Hypothalamus (tissue), 51 donors: ENCODE measurements around the gene SEC16A.
"Not testable (repeated sequence)": the region's sequence is repeated elsewhere in the genome, so short reads cannot be mapped to it uniquely, and the experiment has no call there.

Source experiments
- DNase-seq, 51 donors: peaks; one replicate each; lab custom pipeline; 2025; lab: John Stamatoyannopoulos, UW

Gene SEC16A

DNA sequence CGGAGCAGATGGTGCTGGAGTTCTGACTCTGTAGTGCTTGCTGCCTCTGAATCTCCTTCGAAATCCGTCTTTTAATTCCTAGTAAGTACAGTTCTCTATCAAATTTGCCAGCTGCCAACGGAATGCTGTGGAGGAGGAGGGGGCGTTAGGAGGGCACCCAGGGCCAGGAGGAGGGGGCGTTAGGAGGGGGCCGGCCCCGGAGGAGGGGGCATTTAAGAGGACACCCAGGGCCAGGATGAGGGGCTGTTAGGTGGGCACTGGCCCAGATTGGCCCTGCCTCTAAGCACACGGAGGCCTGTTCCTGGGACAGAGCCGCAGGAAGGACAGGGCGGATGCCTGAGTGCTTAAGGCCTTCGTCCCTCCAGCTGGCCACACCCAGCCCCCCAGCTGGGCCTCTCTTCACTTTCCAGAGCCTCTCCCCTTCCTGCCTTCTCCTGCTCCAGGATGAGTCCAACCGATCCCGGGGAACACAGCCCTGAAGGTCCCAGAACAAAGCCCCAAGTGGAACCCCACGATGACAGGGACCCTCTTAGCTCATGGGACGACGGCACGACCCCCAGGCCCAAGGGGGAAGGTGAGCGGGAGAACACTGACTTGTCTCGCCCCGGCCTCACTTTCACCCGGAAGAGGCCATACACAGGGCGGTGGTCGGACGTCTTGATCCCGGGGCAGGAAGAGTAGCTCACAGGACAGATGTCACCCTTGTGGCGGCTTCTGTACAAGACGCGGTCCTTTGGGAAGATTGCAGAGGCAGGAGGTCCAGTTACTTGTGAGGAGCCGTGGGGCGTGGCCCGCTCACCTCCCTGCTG, 53.0 kb downstream of the SEC16A start:
- no peak for DNase-seq

DNA sequence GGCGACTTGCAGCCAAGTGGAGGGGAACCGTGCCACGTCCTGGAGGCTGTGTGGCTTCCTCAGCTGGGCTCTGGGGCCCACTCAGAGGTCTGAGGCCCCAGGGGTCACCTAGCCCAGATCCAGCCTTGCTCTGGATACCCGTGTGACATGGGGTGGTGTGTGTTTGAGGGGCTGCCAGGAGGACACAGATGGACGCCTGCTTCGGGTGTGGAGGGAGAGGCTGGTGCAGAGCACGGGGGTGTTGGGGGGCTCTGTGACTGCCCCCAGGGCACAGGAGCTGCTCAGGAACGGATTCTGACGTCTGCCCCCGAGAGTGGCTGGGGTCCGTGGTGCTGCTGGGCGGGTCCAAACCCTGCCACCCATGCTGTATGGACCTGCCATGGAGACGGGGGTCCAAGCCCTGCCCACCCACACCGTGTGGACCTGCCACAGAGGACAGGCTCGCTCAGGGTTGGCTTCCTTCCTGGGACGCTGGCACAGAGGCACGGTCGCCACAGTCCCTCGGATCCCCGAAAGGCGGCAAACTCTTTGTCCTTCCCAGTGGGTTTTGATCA, 53.7 kb downstream of the SEC16A start:
- no peak for DNase-seq

DNA sequence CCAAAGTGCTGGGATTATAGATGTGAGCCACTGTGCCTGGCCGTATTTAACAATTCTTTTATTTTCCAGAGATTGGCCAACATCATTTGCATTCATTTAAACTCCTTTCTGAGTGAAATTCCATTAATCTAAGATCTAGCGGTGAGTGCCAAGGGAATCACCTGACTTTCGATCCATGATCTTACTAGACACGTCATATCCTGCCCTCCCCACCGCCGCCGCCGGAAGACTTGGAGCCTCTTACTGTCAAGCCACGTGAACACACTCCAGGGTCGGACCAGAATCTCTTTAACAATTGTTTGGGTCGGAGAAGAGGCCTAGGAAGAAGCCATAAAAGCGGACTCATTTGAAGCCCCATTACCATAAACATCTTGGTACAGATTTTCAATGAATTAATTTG, 56.1 kb downstream of the SEC16A start:
- DNase-seq: no peak

DNA sequence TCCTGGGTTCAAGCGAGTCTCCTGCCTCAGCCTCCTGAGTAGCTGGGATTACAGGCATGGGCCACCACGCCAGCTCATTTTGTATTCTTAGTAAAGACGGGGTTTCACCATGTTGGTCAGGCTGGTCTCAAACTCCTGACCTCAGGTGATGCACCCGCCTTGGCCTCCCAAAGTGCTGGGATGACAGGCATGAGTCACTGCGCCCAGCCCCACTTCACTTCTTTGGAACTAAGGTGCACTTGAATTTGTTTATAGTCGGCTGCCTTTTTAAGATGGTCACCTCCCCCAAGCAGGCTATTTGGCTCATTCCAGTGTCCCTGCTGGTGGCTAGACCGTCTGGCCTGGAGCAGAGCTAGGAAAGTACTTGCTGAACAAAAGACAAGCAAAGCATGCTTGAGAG, 57.5 kb downstream of the SEC16A start:
- not testable (repeated sequence) for DNase-seq

DNA sequence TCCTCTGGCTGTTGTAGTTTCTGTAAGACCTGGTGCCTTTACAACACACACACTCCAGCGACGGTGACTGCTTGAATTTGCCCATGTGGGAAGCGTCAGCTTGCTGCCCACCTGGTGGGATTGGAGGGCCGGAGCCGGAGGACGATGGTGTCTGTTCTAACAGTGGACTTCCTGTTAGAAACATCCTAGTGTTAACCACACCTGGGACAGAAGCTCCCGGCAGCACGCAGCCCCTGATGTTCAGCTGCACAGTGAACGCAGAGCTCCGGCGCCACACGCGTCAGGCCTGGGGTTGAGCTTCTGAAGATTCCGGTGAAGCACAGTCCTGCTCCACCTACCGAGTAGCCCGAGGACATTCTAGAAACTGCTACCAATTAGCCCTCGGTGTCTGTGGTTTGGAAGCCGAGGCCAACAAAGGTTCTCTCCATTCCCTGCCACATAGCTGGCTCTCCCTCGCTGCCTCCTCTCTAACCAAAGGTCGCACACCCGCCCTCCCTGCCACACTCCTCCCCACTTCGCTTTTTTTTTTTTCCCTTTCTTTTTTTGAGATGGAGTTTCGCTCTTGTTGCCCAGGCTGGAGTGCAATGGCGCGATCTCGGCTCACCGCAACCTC, 58.0 kb downstream of the SEC16A start:
- DNase-seq: no peak

DNA sequence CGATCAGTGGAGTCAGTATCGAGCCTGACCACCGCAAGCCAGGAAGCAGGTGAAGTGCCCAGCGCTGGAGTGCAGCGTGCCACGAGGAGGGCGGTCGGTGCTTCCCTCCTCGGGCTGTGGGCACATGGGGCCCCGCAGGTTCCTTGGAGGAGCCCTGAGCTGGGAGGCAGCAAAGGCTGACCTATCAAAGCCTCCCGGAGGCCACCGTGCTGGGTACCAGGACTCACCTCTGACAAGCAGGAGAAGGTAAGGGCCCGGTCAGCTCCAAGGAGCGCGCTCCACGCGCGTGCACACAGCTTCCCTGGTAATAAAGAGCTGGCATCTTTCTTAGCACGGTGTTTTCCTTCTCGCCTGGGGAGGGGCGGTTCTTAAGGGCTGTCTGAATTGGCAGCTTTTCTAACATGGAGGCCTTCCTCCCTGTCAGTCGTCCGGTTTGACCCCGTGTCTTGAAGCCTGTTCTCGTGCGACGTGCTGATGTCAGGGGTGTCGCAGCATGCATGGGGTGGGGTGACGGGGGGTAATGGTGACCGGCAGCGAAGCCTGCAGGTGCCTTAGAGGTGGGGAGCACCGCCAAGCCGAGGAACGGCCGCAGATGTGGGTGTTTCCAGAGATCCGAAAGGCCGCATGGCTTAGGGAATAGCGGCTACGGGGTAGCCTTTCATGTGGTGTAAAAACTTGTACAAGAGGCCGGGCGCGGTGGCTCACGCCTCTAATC, 59.3 kb downstream of the SEC16A start:
- DNase-seq: no peak

DNA sequence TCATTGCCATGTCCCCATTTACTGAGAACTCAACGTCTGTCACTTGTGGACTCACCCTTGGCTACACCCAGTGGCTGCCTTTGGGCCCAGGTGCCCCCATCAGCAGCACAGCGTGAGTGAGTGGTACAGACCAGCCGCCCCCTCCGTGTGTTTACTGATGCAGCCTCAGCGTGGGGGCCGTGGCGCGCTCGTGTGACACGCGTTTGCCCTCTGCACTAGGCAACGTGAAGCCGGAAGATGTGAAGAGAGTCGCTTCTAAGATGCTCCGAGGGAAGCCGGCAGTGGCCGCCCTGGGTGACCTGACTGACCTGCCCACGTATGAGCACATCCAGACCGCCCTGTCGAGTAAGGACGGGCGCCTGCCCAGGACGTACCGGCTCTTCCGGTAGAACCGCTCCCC, 60.0 kb downstream of the SEC16A start:
- no peak for DNase-seq

DNA sequence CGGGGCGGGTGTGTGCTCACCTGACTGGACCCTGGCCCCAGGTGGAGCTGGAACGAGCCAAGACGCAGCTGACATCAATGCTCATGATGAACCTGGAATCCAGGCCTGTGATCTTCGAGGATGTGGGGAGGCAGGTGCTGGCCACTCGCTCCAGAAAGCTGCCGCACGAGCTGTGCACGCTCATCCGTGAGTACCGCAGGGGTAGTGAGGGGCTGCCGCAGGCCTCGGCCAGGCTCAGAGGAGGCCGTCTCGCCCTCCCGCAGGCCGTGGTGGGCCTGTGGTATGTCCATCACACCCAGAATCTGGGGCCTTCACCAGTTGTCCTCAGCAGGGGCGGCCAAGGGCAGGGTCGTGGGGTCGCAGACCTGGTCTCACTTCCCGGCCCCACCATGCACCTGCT, 61.0 kb downstream of the SEC16A start:
- DNase-seq: no peak

DNA sequence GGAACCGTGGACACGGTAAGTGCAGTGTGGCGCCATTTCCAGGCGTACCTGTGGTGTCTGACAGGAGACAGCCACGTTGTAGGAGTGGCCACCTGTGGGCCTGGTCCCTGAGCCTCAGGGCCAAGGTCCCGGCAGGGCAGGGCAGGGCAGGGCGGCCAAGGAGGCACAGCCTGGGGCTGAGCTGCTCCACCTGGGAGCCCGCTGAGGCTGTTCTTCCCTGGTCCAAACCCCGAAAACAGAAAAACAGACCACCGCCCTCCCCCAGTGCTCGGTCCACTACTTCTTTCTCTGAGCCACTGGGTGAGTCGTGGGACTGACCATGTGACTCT, 63.8 kb downstream of the SEC16A start:
- no peak for DNase-seq

DNA sequence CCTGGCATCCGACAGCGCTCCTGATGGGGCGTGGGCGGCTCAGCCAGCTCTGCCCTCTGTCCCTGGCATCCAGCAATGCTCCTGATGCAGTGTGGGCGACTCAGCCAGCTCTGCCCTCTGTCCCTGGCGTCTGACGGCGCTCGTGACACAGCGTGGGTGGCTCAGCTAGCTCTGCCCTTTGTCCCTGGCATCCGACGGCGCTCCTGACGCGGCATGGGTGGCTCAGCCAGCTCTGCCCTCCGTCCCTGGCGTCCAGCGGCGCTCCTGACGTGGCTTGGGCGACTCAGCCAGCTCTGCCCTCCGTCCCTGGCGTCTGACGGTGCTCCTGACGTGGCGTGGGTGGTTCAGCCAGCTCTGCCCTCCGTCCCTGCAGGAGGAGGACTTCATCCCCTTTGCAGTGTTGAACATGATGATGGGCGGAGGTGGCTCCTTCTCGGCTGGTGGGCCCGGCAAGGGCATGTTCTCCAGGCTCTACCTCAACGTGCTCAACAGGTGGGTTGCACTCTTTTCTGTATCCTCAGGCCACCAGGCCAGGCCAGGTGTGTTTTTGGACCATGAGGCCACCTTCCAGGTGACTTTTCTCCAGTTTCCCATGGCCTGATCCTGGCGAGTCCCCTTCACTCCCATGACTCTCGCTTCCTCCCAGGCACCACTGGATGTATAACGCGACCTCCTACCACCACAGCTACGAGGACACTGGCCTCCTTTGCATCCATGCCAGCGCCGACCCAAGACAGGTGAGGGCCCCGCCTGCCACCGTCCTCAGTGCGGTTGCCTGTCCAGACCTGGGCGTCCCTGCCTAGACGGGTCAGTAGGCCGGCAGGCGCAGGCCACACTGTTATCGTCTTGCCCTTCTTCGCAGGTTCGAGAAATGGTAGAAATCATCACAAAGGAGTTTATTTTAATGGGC, 64.4 kb downstream of the SEC16A start:
- no peak for DNase-seq

DNA sequence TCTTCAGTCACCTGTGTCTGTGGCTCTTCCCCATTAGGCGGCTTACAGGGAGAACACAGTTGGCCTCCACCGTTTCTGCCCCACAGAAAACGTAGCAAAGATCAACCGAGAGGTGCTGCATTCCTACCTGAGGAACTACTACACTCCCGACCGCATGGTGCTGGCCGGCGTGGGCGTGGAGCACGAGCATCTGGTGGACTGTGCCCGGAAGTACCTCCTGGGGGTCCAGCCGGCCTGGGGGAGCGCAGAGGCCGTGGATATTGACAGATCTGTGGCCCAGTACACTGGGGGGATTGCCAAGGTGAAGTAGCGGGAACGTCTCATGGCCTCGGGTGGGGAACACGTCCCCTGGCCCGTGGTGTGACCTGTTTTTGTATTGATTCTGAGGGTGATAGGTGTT, 65.9 kb downstream of the SEC16A start:
- no peak for DNase-seq

DNA sequence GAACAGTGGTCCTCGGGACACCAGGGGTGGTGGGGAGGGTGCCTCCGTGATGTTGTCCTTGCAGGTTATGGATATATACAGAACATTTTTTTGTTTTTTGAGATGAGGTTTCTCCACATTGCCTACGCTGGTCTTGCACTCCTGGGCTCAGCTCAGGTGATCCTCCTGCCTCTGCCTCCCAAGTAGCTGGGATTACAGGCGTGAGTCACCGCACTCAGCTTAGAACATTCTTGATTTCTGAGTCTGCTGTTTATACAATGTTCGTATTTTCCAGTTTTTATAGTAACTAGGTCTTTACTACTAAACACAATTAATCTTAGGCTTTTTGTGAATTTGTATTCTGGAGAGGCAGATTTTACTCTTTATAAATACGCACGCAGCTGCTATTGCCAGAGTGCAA, 66.4 kb downstream of the SEC16A start:
- DNase-seq: no peak

DNA sequence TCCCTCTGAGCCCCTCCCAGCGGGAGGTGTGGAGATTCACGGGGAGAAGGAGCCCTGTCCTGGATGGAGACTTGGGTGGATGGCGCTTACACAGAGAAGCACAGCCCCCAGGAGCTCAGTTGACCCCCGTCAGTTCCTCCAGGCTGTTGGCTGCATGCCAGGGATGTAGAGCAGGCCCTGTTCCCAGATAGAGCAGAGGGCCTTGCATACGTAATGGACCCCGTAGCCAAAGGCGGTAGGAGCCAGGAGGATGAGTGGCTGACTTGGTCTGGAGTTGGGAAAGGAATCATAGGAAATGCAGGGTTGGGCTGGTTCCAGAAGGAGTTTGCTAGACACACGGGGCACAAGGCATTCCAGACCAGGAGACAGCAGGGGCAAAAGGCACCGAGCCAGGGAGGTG, 69.9 kb downstream of the SEC16A start:
- peak in 17 of 51 donors; percentile 4 to 44 (median 22) for DNase-seq

DNA sequence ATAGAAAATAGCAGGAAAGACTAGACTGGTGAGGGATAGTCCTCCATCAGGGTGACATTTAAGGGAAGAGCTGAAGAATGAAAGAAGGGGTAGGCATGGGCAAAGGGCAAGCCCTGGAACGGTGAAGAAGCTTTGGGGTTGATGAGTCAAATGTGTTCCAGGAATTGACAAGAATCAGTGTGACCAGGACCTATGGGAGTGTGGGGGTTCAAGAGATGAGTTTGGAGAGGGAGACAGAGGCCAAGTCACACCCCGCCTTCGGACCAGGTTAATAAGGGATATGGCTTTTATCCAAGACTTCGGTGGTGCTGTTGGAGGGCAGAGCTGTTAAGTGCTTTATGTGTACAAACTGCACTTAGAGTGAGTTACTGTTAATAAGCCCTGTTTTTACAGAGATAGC, 71.5 kb downstream of the SEC16A start:
- DNase-seq: no peak

DNA sequence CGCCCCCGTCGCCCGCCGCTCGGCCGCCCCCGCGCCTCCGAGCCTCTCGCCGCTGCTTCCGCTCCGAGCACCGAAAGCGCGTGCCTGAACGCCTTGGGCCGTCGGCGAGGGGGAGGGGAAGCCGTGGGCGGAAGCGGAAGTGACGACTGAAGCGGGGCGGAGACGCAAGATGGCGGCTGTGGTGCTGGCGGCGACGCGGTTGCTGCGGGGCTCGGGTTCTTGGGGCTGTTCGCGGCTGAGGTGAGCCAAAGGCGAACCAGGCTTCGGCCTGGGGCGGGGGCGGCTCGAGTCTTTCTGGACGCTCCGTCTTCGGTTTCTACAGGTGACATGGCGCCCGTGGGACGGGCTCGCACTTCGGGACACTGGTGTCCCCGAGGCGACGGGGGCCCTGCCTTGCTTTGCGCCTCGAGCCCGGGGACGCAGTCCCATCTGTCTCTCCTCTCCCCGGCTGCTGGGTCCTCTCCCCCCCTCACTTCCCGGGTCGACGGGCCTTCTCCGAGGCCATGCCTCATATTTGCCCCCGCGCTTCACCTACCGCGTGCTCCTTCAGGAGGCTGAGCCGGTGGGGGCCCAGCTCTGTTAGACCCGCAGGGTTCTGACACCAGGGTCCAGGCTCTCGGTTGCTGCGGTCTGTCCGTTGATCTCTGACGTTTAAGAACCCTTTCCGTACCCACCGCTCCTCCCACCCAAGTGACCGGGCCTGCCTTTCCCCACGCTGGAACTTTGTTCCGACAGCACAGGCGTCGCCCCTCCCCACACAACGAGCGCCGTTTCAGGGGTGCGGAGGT, 72.1 kb downstream of the SEC16A start, which contains the start of the genes ENTR1 and PMPCA:
Gene ENTR1 (minus strand): TSS at position 115 of the 788 bp plus-strand sequence. CDS start 217 bp downstream, outside the sequence.
Gene PMPCA (plus strand): TSS at position 159 of the 788 bp plus-strand sequence. CDS start 11 bp downstream, at position 170.
- DNase-seq: peak; percentile 43 to 93 (median 81)

DNA sequence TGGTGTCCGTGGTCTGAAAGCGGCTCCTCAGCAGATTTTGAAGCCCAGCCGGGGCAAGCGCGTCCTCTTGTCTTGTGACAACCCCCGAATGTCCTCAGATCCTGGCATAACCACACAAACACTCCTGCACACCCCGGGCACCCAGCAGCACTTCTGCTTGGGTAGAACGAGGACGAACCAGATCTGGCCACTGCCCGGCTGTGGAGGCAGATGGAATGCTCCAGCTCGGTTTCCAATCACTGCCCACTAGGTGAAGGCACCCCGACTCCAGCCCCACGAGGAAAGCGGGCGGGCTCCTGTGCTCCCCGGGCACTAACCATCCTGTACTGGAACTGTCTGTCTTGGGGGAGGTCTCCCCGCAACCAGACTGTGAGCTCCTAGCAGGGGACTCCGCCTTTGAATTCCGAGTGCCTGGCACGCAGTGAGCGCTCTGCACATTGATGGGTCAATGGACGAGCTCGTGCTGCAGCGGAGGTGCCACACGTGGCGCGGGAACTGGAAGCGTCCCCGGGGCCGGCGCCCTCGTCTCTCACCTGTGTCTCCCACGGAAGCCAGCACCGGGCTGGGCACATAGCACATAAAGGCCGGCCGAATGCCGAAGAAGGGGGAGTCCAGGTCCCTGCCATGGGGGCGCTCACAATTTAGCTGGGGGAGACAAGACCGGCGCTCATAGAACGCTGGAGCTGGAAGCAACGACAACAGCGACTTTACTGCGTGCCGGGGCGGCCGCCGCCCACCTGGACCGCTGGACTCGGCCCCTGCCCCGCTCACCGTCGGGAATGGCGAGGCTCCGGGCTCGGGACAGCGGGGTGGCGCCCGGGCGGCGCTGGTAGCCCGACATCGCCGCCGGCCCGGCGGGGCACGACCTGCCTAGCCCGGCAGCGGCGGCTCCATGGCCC, 73.0 kb downstream of the SEC16A start:
- peak in 22 of 51 donors; percentile 6 to 68 (median 27) for DNase-seq

DNA sequence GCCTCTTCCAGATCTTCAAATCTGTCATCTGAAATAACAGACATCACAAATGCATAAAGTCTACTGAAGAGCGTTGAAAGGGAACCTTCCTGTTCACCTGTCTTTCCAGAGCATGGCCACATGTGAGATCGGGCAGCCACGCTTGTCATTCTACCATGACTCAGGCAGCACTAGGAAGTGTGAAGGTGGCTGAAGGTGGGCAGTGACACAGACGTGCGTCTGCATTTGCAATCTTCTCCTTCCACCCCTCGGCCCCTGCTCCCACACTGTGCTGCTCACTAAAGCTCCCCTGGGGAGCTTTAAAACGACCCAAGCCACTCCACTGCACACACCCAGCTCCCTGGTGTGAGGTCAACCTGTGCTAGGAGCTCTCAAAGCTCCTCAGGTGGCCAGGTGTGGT, 74.9 kb downstream of the SEC16A start:
- DNase-seq: no peak

DNA sequence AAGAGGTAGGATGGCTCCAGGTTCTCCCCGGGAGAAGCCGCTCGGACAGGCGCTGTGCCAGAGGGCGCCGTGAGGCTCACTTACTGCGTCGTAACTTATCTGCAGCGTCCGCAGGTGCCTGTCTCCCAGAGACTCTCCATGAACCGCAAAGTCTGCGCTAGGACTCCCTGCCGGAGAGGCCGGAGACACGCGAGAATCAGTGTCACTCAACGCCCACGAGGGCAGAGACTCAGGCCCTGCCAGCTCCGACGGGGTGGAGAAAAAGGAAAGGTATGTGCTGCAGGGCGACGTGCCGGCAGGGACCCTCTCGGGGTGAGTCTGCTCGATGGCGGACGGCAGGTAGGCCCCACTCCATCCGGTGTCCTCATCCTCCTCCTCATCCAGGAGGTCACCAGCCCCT, 75.8 kb downstream of the SEC16A start:
- DNase-seq: not testable (repeated sequence)
